ENCODE data around the gene KCNJ6.

The KCNJ6 gene

GRCh38 chr21:37636152-37636860 lies 280.0 kb downstream of the KCNJ6 start:
- no peaks in the 10 kb centered on the region for H3K9me3 ChIP-seq (ENCODE audit: low read length)
- H3K27ac ChIP-seq (ENCODE audit: low read depth, low read length, poor library complexity, severe bottlenecking): no peak overlapping the region
- H2AFZ ChIP-seq (ENCODE audit: low read length): no peak overlapping the region
- no peak overlapping the region for H3K9ac ChIP-seq (ENCODE audit: low read length)
- no peak overlapping the region for H3K4me3 ChIP-seq (ENCODE audit: low read depth, low read length, poor library complexity, severe bottlenecking)
- H3K9me2 ChIP-seq (ENCODE audit: low read depth, low read length): no peaks in the 10 kb centered on the region
- no peaks in the 10 kb centered on the region for H3F3A ChIP-seq (ENCODE audit: insufficient read depth, low read length)
- H3K4me1 ChIP-seq (ENCODE audit: insufficient read depth, low read length, severe bottlenecking): no peaks in the 10 kb centered on the region
- no peaks in the 10 kb centered on the region for H3K79me2 ChIP-seq (ENCODE audit: insufficient read depth, low read length)
- TF ChIP-seq EZH2 (IDR thresholded peaks at IDR 0.05; ENCODE audit: borderline replicate concordance, low read length) (no peak), CTCF (IDR thresholded peaks at IDR 0.05; ENCODE audit: low read length) (no peak)
- no peak overlapping the region for H3K4me2 ChIP-seq (ENCODE audit: low read length)
- H4K20me1 ChIP-seq (ENCODE audit: insufficient read depth, low read length): no peaks in the 10 kb centered on the region
- 0 out of 2 replicates have a peak, but pooled peaks cover 4% of the 10 kb centered on the region for H3K27me3 ChIP-seq (ENCODE audit: insufficient read depth, low read length)
- no peaks in the 10 kb centered on the region for H3K36me3 ChIP-seq (ENCODE audit: insufficient read depth, low read length)

- no peak overlapping the region for H3K9ac ChIP-seq (ENCODE audit: low read length)
- no peak overlapping the region for H3K27ac ChIP-seq (ENCODE audit: low read depth, low read length, poor library complexity, severe bottlenecking)
- no peaks in the 10 kb centered on the region for H3K36me3 ChIP-seq (ENCODE audit: insufficient read depth, low read length)
- no peaks in the 10 kb centered on the region for H3K9me2 ChIP-seq (ENCODE audit: low read depth, low read length)
- H4K20me1 ChIP-seq (ENCODE audit: insufficient read depth, low read length): no peaks in the 10 kb centered on the region
- no peaks in the 10 kb centered on the region for H3K4me1 ChIP-seq (ENCODE audit: insufficient read depth, low read length, severe bottlenecking)
- no peak overlapping the region for H3K4me3 ChIP-seq (ENCODE audit: low read depth, low read length, poor library complexity, severe bottlenecking)
- H3F3A ChIP-seq (ENCODE audit: insufficient read depth, low read length): no peaks in the 10 kb centered on the region
- no peaks in the 10 kb centered on the region for H3K9me3 ChIP-seq (ENCODE audit: low read length)
- H3K27me3 ChIP-seq (ENCODE audit: insufficient read depth, low read length): no peaks in the 10 kb centered on the region
- no peak for TF ChIP-seq CTCF (IDR thresholded peaks at IDR 0.05; ENCODE audit: low read length)
- TF ChIP-seq EZH2 (IDR thresholded peaks at IDR 0.05; ENCODE audit: borderline replicate concordance, low read length): no peak
- H2AFZ ChIP-seq (ENCODE audit: low read length): no peak overlapping the region
- no peaks in the 10 kb centered on the region for H3K79me2 ChIP-seq (ENCODE audit: insufficient read depth, low read length)
- no peak overlapping the region for H3K4me2 ChIP-seq (ENCODE audit: low read length)
These were observed 284.7 kb downstream of the KCNJ6 start for GRCh38 chr21:37631319-37632117.

GRCh38 chr21:37630872-37631271 lies 285.4 kb downstream of the KCNJ6 start:
- Histone ChIP-seq H3K4me3 (ENCODE audit: low read depth, low read length, poor library complexity, severe bottlenecking) (no peak overlapping the region), H4K20me1 (ENCODE audit: insufficient read depth, low read length) (no peaks in the 10 kb centered on the region), H3K36me3 (ENCODE audit: insufficient read depth, low read length) (no peaks in the 10 kb centered on the region), H3K9me2 (ENCODE audit: low read depth, low read length) (no peaks in the 10 kb centered on the region), H3K4me2 (ENCODE audit: low read length) (no peak overlapping the region), H3K4me1 (ENCODE audit: insufficient read depth, low read length, severe bottlenecking) (no peaks in the 10 kb centered on the region), H3F3A (ENCODE audit: insufficient read depth, low read length) (no peaks in the 10 kb centered on the region), H2AFZ (ENCODE audit: low read length) (no peak overlapping the region), H3K27me3 (ENCODE audit: insufficient read depth, low read length) (no peaks in the 10 kb centered on the region), H3K27ac (ENCODE audit: low read depth, low read length, poor library complexity, severe bottlenecking) (no peak overlapping the region), H3K79me2 (ENCODE audit: insufficient read depth, low read length) (no peaks in the 10 kb centered on the region), H3K9me3 (ENCODE audit: low read length) (no peaks in the 10 kb centered on the region), H3K9ac (ENCODE audit: low read length) (no peak overlapping the region)
- no peak for TF ChIP-seq CTCF (IDR thresholded peaks at IDR 0.05; ENCODE audit: low read length)
- no peak for TF ChIP-seq EZH2 (IDR thresholded peaks at IDR 0.05; ENCODE audit: borderline replicate concordance, low read length)
